WTC11 (cell line): ENCODE data around the gene EEFSEC. TPM values are rescaled to one million over a fixed set of nuclear protein-coding genes. Genes with fewer than 3 reads are reported as not detected.

Experiments
- ATAC-seq: fragments of 200-7000 bp; cut with Tn5 transposase; 2 replicates; pipeline ENCODE4 v1.10.0; 2021; ENCODE audit warnings: mild to moderate bottlenecking, moderate library complexity
- CTCF ChIA-PET: fragments of 300-600 bp; sonication (Branson Sonifier 250); formaldehyde crosslinking; loops from one replicate; lab custom pipeline; 2021; ENCODE audit warnings: antibody characterized with exemption; lab: Charles Lee
- POLR2A ChIA-PET: fragments of 350-600 bp; sonication (Branson Sonifier 250); formaldehyde crosslinking; loops from one replicate; lab custom pipeline; 2021; ENCODE audit warnings: antibody characterized with exemption; lab: Charles Lee
- DNase-seq: peaks from one replicate; pipeline ENCODE4 v3.0.0; 2021; ENCODE audit warnings: low spot score
- H3K27ac Mint-ChIP-seq: 2 replicates; pipeline ENCODE4 v1.8.0; 2021; ENCODE audit warnings: mixed read lengths
- H3K27me3 Mint-ChIP-seq: 2 replicates; pipeline ENCODE4 v1.8.0; 2021; ENCODE audit warnings: low read depth, mild to moderate bottlenecking, moderate library complexity, mixed read lengths
- H3K36me3 Mint-ChIP-seq: 2 replicates; pipeline ENCODE4 v1.8.0; 2021; ENCODE audit warnings: mixed read lengths
- H3K4me1 Mint-ChIP-seq: 2 replicates; pipeline ENCODE4 v1.8.0; 2022; ENCODE audit warnings: mixed read lengths
- H3K4me3 Mint-ChIP-seq: 2 replicates; pipeline ENCODE4 v1.8.0; 2021; ENCODE audit warnings: mild to moderate bottlenecking, moderate library complexity, mixed read lengths
- H3K9me3 Mint-ChIP-seq: 2 replicates; pipeline ENCODE4 v1.8.0; 2021; ENCODE audit warnings: mixed read lengths
- ATF1 ChIP-seq: sonication (generic); formaldehyde crosslinking; IDR thresholded peaks from 2 replicates; pipeline ENCODE4 v1.8.1; 2023; ENCODE audit warnings: mild to moderate bottlenecking, moderate library complexity, missing genetic modification reagents
- ATF2 ChIP-seq: sonication (generic); formaldehyde crosslinking; IDR thresholded peaks from 2 replicates; pipeline ENCODE4 v1.8.1; 2022; ENCODE audit warnings: low read depth, missing genetic modification reagents, borderline replicate concordance
- CREM ChIP-seq: sonication (generic); formaldehyde crosslinking; IDR thresholded peaks from 2 replicates; pipeline ENCODE4 v1.8.1; 2022; ENCODE audit warnings: mild to moderate bottlenecking, missing genetic modification reagents, moderate library complexity
- E2F4 ChIP-seq: sonication (generic); formaldehyde crosslinking; IDR thresholded peaks from 2 replicates; pipeline ENCODE4 v1.8.1; 2022; ENCODE audit warnings: low read depth, mild to moderate bottlenecking, moderate library complexity, missing genetic modification reagents, borderline replicate concordance
- ELF4 ChIP-seq: sonication (generic); formaldehyde crosslinking; IDR thresholded peaks from 2 replicates; pipeline ENCODE4 v1.8.1; 2022; ENCODE audit warnings: low read depth, mild to moderate bottlenecking, moderate library complexity, missing genetic modification reagents
- FOXP1 ChIP-seq: sonication (generic); formaldehyde crosslinking; IDR thresholded peaks from 2 replicates; pipeline ENCODE4 v1.8.0; 2022; ENCODE audit warnings: missing genetic modification reagents, mild to moderate bottlenecking, moderate library complexity, borderline replicate concordance
- FOXP4 ChIP-seq: sonication (generic); formaldehyde crosslinking; IDR thresholded peaks from 2 replicates; pipeline ENCODE4 v1.8.0; 2022; ENCODE audit warnings: mild to moderate bottlenecking, missing genetic modification reagents
- JUN ChIP-seq: sonication (generic); formaldehyde crosslinking; IDR thresholded peaks from 2 replicates; pipeline ENCODE4 v1.8.0; 2023; ENCODE audit warnings: mild to moderate bottlenecking, missing genetic modification reagents
- MAX ChIP-seq: sonication (generic); formaldehyde crosslinking; IDR thresholded peaks from 2 replicates; pipeline ENCODE4 v1.8.0; 2022; ENCODE audit warnings: mild to moderate bottlenecking, missing genetic modification reagents
- MXD4 ChIP-seq: fragments of 250-450 bp; sonication (Bioruptor Pico); IDR thresholded peaks from 2 replicates; pipeline ENCODE4 v1.8.0; 2021; ENCODE audit warnings: mild to moderate bottlenecking, moderate library complexity, borderline replicate concordance
- NFATC4 ChIP-seq: fragments of 250-450 bp; sonication (Bioruptor Pico); IDR thresholded peaks from 2 replicates; pipeline ENCODE4 v1.9.0; 2021; ENCODE audit warnings: mild to moderate bottlenecking
- NR1H2 ChIP-seq: sonication (generic); formaldehyde crosslinking; IDR thresholded peaks from 2 replicates; pipeline ENCODE4 v1.9.0; 2021; ENCODE audit warnings: mild to moderate bottlenecking, moderate library complexity, missing genetic modification reagents
- SP1 ChIP-seq: sonication (generic); formaldehyde crosslinking; conservative IDR thresholded peaks from 2 replicates; pipeline ENCODE4 v1.8.1; 2022; ENCODE audit warnings: missing genetic modification reagents
- STAT6 ChIP-seq: sonication (generic); formaldehyde crosslinking; conservative IDR thresholded peaks from 2 replicates; pipeline ENCODE4 v1.8.1; 2023; ENCODE audit warnings: mild to moderate bottlenecking, low read depth, missing genetic modification reagents, moderate library complexity
- USF1 ChIP-seq: sonication (generic); formaldehyde crosslinking; IDR thresholded peaks from 2 replicates; pipeline ENCODE4 v1.8.0; 2022; ENCODE audit warnings: mild to moderate bottlenecking, missing genetic modification reagents
- ZNF138 ChIP-seq: sonication (generic); formaldehyde crosslinking; conservative IDR thresholded peaks from 2 replicates; pipeline ENCODE4 v1.8.1; 2022; ENCODE audit warnings: mild to moderate bottlenecking, moderate library complexity, missing genetic modification reagents
- ZNF423 ChIP-seq: fragments of 250-450 bp; sonication (Bioruptor Pico); IDR thresholded peaks from 2 replicates; pipeline ENCODE4 v2.1.2; 2022; ENCODE audit warnings: mild to moderate bottlenecking, moderate library complexity
- ZNF532 ChIP-seq: fragments of 250-450 bp; sonication (Bioruptor Pico); IDR thresholded peaks from 2 replicates; pipeline ENCODE4 v1.9.0; 2021; ENCODE audit warnings: mild to moderate bottlenecking, borderline replicate concordance
- ZSCAN18 ChIP-seq: fragments of 250-450 bp; sonication (Bioruptor Pico); IDR thresholded peaks from 2 replicates; pipeline ENCODE4 v2.1.2; 2022; ENCODE audit warnings: mild to moderate bottlenecking, moderate library complexity
- total RNA-seq: library from RNA; stranded (reverse); gene quantifications from 3 replicates; pipeline ENCODE4 v1.2.3, GENCODE V29; 2021

EEFSEC gene
- total RNA-seq, 1 experiment from 2014 or later: 13.7 TPM

- peaks cover 5% of the 10 kb centered on the region for H3K9me3 Mint-ChIP-seq
These were observed 266.0 kb downstream of the EEFSEC start for GRCh38 chr3:128419311-128419710.

More at GRCh38 chr3:128419311-128419710, 266.0 kb downstream of the EEFSEC start:
- Mint-ChIP-seq H3K4me1 (peaks cover 4% of the 10 kb centered on the region), H3K27ac (no peak overlapping the region), H3K4me3 (no peak overlapping the region), H3K36me3 (no peaks in the 10 kb centered on the region), H3K27me3 (peaks cover 5% of the 10 kb centered on the region)
- ChIA-PET POLR2A (no interaction called here), CTCF (interaction anchor here (1.2 kb wide), 1 partner anchor 193 kb away, joined by 3 read pairs; no protein-coding TSS in a partner anchor)
- ATAC-seq (no peak), DNase-seq (no peak)
- no peak for TF ChIP-seq MXD4
- TF ChIP-seq CREM (CRISPR knock-in tag): no peak
- TF ChIP-seq ELF4 (CRISPR knock-in tag): no peak
- TF ChIP-seq ATF1 (CRISPR knock-in tag): no peak
- no peak for TF ChIP-seq NR1H2 (CRISPR knock-in tag)
- no peak for TF ChIP-seq ZNF532 (CRISPR knock-in tag)
- no peak for TF ChIP-seq ZSCAN18
- no peak for TF ChIP-seq ATF2
- TF ChIP-seq NFATC4 (CRISPR knock-in tag): no peak
- TF ChIP-seq USF1 (CRISPR knock-in tag): no peak
- TF ChIP-seq STAT6: no peak
- no peak for TF ChIP-seq ZNF423 (CRISPR knock-in tag)
- TF ChIP-seq JUN: no peak
- TF ChIP-seq SP1: no peak
- TF ChIP-seq E2F4: no peak
- no peak for TF ChIP-seq MAX (CRISPR knock-in tag)
- no peak for TF ChIP-seq FOXP1 (CRISPR knock-in tag)
- no peak for TF ChIP-seq FOXP4 (CRISPR knock-in tag)
- no peak for TF ChIP-seq ZNF138 (CRISPR knock-in tag)
